Inflammatory macrophage treated with lipopolysaccharide for 4 hours (primary cell): ENCODE results near the gene EDC4.
"Not testable (repeated sequence)": the region's sequence is repeated elsewhere in the genome, so short reads cannot be mapped to it uniquely, and the experiment has no call there.

Experiments
- DNase-seq: peaks from one replicate; pipeline ENCODE4 v3.0.0-alpha.2; 2020

Gene EDC4, protein sequence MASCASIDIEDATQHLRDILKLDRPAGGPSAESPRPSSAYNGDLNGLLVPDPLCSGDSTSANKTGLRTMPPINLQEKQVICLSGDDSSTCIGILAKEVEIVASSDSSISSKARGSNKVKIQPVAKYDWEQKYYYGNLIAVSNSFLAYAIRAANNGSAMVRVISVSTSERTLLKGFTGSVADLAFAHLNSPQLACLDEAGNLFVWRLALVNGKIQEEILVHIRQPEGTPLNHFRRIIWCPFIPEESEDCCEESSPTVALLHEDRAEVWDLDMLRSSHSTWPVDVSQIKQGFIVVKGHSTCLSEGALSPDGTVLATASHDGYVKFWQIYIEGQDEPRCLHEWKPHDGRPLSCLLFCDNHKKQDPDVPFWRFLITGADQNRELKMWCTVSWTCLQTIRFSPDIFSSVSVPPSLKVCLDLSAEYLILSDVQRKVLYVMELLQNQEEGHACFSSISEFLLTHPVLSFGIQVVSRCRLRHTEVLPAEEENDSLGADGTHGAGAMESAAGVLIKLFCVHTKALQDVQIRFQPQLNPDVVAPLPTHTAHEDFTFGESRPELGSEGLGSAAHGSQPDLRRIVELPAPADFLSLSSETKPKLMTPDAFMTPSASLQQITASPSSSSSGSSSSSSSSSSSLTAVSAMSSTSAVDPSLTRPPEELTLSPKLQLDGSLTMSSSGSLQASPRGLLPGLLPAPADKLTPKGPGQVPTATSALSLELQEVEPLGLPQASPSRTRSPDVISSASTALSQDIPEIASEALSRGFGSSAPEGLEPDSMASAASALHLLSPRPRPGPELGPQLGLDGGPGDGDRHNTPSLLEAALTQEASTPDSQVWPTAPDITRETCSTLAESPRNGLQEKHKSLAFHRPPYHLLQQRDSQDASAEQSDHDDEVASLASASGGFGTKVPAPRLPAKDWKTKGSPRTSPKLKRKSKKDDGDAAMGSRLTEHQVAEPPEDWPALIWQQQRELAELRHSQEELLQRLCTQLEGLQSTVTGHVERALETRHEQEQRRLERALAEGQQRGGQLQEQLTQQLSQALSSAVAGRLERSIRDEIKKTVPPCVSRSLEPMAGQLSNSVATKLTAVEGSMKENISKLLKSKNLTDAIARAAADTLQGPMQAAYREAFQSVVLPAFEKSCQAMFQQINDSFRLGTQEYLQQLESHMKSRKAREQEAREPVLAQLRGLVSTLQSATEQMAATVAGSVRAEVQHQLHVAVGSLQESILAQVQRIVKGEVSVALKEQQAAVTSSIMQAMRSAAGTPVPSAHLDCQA (N-terminal part only)

DNA sequence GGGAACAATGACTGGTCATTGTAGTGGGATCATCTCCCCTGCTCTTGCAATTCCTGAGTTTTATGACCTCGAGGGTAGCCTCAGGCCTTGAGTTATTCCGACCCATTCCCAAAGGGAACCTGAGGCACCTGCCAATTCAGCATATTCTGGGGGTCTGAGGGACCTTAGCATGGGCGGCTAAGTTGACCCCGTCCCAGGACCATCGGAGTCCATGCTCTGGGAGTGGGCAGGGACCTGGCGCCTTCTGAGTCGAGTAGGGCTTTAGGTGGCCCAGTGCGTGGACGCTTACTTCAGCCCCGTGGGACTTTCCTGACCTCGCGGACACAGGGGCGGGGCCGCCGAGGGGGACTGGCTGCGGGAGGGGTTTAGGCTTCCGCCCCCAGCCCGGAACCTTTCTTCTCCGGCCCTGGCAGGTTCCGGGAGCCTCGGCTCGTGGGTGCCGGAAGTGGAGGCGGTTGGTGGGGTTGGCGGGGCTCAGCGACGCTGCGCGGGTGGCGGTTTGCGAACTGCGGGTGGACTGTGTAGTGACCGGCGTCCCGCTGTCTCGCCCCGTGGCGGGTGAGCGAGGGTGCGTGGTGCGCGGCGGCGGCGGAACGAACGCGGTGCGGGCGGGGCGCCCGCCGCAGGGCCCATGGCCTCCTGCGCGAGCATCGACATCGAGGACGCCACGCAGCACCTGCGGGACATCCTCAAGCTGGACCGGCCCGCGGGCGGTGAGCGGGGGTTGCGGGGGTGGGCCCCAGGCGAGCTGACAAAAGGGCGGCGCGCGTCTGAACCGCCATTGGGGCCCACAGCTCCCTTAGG is at the start of gene EDC4:
TSS of gene EDC4 (plus strand) at position 422 of the 804 bp plus-strand sequence. CDS start at position 632, 210 bp downstream.
- peak; percentile 91 for DNase-seq

DNA sequence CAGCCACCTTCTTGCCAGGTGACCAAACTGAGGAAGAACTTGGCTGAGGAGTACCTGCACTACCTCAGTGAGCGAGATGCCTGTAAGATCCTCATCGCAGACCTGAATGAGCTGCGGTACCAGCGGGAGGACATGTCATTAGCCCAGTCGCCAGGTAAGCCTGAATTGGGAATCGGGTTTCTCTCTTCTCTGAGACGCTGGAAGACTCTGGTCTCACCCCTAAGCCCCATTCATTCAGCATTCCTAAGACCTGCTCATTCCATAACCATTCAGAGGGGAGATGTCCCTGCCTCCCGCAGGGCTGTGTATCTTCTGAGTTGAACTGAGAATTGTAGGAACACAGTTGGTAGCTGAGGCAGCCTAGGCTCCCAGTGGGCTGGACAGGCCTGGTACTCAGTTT is 47.7 kb upstream of the EDC4 start:
- no peak for DNase-seq

DNA sequence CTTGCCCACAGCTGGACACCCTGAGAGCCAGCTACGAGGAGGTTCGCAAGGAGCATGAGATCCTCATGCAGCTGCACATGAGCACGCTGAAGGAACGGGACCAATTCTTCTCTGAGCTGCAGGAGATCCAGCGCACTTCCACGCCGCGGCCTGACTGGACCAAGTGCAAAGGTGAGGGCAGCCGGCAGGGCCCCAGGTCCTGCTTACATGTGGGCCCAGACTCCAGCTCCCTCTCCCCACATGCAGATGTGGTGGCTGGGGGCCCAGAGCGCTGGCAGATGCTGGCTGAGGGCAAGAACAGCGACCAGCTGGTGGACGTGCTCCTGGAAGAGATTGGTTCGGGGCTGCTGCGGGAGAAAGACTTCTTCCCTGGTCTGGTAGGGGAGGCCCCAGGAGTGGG is 46.9 kb upstream of the EDC4 start:
- no peak for DNase-seq

DNA sequence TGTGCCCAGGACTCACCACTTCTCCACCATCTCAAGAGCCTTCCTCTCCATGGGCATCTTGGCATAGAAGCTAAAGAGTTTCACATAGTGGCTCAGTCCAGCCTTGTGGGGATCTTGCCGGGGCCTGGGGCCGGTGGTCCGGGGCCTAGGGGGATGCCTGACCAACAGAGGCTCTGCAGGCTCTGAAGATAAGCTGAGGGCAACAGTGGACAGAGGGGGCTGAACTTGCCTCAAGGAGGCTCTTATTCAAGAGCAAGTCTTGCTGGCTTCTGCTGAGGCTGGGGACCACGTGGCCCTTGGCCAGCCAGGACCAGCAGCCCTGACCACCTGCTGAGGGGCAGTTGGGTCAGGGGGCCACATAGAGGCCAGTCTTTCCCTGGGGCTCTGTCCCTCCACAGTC is 44.2 kb upstream of the EDC4 start:
- no peak for DNase-seq

DNA sequence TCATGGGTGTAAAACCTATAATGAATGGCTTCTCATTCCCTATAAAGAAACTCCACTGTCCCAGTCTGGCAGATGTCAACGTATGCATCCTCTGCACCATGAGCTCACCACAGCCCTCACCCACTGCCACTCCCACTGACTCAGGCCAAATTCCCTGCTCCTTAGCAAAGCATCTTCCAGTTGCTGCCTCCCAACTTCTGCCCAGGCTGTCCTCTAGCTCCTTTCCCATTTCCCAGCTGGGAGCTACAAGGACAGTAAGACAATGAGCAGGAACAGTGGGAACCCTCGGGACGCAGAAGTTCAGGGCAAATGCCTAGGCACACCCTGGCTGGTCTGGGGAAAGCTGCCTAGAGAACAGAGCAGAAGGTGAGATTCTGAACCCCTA is 39.8 kb upstream of the EDC4 start:
- DNase-seq = peak; percentile 16

DNA sequence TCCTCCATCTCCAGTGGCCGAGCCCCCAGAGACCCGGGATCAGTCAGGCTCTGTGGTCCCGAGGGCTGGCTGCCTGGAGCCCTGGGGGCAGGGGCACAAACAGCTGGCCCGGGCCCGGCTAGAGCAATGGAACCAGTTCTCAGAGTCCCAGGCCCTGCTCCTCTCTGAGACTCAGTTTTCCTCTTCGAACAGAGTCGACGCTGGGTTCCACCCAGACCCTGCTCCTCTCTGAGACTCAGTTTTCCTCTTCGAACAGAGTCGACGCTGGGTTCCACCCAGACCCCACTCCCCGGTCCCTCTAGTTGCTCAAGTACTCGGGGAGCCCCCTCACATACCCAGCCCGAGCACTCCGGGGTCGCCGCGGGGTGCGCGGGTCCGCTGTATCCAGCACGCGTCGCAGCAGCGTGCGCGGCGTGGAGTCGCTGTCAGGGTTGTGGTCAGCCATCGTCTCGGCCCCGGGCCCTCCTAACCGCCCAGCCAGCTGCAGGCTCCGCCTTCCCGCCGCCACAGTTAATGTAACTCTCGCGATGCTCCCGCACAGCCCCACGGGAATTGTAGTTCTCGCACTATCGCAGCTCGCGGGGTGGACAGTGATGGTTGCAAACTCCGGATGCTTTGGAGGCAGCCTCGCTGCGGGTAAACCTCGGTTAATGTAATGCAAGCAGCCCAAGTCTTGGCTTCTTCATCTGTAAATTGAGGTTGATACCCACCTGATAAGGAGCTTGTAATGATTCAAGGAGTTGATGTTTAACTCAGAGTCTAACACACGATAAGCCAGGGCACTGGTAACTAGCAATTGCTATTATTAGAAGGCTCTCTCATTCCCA is 39.2 kb upstream of the EDC4 start:
- peak; percentile 91 for DNase-seq

DNA sequence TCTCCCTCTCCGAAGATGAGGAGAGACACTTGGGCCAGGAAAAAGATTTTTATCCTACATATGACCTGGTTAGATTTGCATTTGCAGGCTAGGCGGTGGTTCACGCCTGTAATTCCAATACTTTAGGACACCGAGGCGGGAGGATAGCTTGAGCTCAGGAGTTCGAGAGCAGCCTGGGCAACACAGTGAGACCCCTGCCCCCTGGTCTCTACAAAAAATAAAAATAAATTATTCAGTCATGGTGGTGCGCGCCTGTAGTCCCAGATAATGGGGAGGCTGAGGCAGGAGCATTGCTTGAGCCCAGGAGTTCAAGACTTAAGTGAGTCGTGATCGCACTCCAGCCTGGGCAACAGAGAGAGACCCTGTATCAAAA is 38.6 kb upstream of the EDC4 start:
- no peak for DNase-seq

DNA sequence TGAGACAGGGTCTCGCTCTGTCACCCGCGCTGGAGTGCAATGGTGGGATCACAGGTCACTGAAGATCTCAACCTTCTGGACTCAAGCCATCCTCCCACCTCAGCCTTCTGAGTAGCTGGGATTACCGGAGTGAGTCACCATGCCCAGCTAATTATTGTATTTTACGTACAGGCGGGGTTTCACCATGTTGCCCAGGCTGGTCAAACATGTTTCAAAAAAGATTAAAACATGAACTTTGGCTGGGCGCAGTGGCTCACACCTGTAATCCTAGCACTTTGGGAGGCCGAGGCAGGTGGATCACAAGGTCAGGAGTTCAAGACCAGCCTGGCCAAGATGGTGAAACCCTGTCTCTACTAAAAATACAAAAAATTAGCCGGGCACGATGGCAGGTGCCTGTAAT is 35.7 kb upstream of the EDC4 start:
- not testable (repeated sequence) for DNase-seq

DNA sequence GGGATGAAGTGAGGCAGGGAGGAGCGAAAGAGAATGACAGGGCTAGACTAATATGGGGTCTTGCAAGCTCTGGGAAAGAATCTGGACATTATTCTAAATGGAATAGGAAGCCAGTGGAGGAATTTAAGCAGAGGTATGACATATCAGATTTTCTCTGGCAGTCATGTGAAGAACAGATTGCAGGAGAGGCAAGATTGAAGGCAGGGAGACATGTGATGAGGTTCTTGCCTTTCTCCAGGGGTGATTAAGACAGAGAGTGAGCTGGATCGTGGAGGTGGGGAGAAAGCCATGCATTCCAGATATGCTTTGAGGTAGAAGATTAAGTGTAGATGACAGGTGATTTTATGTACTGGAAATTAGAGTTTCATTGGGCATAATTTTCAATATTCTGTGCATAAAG is 35.0 kb upstream of the EDC4 start:
- DNase-seq = no peak

DNA sequence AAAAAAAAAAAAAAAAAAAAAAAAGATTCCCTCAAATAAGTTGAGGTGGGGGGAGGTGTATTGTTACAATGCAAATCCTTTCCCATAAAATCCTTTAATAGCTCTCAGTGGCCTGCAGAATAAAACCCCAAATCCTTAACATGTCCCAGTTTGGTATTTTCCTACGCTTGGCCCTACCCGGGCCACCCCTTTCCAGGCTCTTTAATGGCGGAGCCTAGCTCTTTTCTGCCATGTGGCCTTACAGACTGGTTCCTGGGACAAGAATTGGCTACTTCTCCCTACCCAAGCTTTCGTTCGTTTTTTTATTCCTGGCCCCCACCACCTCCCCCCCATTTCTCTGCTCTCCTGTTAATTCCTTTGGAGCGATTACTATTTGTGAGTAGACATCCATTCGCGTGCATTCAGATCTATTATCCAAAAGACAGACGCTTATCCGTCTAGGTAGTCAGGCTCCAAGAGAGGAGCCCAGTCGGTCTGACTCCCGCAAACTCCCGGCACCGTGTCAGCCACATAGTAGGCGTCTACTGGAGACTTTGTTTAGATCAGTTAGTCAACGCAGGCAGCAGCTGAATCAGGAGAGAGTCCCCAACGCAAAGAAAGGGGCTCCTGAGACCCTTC is 31.5 kb upstream of the EDC4 start:
- DNase-seq = no peak

DNA sequence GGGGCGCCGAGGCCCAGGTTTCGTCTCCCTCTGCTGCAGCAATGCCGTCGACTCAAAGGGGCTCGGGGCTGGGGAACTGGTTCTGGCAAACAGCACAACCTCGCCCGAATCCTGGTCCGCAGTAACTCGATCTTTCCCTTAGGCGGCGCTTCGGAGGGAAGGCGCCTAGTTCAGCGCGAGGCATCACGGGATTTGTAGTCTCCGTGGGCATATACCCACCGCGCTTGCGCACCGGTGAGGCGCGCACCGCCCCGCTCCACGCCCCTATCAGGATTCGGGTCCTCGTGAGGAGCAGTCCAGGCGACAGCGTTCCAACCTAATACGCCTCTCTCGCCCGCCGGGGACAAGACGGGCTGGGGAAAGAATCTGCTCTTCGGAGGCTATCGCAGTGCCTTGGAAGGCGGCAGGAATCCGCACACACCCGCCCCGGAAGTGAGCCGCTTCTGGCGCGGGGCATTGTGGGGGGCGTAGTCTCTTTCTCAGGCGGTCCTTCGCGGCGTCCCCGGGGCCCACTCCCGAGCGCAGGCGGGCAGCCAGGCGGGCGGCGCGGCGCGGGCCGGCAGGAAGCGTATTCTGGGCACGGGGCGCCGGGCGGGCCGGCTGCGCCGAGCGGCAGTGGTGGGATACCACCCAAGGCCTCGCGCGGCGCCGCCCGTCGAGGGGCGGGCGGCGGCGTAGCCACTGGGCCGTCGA is 30.9 kb upstream of the EDC4 start, which contains the start of gene THAP11:
TSS of gene THAP11 (plus strand) at position 505 of the 693 bp plus-strand sequence. CDS start 235 bp downstream, outside the sequence.
- peak; percentile 95 for DNase-seq

DNA sequence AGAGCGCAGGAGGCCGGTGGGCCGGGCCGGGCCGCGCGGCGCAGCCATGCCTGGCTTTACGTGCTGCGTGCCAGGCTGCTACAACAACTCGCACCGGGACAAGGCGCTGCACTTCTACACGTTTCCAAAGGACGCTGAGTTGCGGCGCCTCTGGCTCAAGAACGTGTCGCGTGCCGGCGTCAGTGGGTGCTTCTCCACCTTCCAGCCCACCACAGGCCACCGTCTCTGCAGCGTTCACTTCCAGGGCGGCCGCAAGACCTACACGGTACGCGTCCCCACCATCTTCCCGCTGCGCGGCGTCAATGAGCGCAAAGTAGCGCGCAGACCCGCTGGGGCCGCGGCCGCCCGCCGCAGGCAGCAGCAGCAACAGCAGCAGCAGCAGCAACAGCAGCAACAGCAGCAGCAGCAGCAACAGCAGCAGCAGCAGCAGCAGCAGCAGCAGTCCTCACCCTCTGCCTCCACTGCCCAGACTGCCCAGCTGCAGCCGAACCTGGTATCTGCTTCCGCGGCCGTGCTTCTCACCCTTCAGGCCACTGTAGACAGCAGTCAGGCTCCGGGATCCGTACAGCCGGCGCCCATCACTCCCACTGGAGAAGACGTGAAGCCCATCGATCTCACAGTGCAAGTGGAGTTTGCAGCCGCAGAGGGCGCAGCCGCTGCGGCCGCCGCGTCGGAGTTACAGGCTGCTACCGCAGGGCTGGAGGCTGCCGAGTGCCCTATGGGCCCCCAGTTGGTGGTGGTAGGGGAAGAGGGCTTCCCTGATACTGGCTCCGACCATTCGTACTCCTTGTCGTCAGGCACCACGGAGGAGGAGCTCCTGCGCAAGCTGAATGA is 30.1 kb upstream of the EDC4 start:
- DNase-seq = peak; percentile 55

DNA sequence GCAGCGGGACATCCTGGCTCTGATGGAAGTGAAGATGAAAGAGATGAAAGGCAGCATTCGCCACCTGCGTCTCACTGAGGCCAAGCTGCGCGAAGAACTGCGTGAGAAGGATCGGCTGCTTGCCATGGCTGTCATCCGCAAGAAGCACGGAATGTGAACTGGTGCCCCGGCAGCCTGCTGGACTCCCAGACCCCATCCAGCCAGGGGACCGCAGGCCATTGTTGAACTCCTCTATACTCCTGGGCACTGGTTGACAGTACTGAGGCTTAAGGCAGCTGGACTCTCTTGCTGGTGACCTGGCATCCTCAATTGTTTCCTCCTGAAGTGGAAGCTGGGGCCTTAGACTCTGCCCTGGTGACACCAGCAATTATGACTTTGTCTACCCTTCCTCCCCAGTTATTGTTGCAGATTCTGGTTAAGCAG is 29.5 kb upstream of the EDC4 start:
- DNase-seq = no peak

DNA sequence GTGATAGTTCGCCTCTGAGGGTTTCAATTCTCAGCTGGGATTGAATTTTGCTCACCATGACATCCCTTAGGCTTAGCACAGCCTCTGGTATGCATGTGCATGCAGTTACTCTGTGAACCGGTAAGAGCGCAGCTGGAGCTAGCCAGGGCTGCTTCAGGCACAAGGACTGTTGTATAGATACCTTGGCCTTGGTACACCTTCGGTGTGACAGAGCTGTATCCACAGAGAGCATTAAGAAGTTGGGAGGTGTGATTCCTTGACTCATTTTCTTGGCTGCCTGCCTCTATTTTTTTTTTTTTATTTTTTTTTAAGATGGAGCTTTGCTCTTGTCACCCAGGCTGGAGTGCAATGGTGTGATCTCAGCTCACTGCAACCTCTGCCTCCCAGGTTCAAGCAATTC is 28.4 kb upstream of the EDC4 start:
- no peak for DNase-seq

DNA sequence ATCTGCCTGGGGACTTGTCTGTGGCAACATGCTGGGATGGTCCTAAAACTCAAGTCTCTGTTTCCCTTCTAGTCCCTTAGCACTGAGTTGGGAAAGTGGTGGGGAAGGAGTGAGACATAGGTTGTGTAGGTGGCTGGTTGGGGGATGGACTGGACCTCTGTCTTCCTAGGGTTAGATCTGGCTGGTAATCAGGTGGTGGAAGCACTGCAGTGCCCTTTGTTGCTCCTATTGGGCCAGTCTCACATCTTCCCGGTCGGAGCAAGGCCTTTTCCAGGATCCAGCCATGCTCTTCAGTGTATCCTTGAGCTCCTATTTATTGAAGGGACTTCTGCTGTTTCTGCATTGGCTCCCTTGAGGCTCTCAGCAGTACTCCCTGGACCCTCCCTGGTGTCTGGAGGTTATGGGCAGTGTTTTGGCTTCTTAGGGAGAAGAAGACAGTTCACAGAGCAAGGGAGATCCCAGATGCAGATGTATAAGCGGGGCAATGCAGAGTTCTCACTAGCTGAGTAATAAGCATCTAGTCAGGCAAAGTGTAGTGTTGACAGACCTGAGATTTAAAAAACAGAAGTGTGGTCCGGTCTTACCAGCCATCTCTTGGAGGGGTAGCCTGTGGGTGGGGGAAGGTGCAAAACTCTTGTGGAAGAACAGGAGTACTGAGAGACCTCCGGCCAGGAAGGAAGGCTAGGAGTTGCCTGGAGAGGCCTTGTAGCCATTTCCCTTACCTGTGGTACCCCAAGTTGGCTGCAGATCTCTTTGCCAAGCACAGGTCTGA is 27.4 kb upstream of the EDC4 start:
- DNase-seq = peak; percentile 46

DNA sequence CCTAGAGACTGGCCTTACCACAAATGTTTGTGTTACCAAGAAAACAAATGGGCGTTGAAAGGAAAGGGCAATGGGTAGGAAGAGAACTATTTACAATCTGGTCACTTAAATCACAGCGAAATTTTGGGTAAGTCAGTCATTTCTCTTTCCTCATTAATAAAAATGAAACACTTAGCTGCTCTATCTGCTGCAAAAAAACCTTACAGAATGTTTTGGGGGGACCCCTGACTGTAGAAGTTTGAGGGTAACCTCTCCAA is 26.9 kb upstream of the EDC4 start:
- no peak for DNase-seq

DNA sequence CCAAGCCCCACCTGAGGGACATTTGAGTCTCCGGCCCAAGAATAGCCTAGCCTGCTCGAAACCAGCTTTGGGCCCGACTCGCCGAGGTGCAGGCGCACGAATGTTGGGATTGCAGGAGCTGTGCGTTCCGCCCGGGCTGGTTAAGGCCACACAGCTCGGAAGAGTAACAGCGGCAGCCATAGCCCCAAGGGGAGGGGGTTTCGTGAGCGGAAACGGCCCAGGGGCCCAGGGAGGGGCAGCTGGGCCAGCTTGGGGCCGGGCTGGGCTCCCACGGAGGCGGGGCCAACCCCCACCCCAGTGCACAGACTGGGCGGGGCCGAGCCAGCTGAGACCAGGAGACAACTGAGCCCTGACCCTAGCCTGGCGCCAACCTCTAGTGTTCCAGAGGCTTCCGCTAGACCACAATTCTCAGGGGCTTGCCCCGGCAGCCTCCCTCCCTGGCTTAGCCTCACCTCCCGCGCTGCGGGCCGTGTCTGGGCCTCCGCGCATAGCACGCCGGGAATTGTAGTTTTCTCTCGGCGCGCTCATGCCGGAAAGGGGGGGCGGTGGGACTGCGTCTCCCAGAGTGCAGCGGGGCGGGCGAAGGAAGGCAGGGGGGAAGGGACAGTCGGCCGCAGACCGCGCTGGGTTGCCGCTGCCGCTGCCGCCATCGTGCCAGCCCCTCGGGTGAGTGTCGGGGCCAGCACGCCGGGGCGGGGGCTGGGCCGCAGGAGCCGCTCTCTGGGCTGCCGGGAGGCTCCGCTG is 26.4 kb upstream of the EDC4 start, which contains the start of gene NUTF2:
TSS of gene NUTF2 (plus strand) at position 614 of the 744 bp plus-strand sequence. CDS start 18,198 bp downstream, outside the sequence.
- peak; percentile 94 for DNase-seq
